Body of pancreas (tissue), 4 donors: ENCODE results near the gene WDR33. TPM values are rescaled to one million over a fixed set of nuclear protein-coding genes. Genes with fewer than 3 reads are reported as not detected.
"Not testable (repeated sequence)": the region's sequence is repeated elsewhere in the genome, so short reads cannot be mapped to it uniquely, and the experiment has no call there.

ENCODE experiments used
- ATAC-seq: fragments of 150-250 bp; one replicate; pipeline ENCODE4 v1.9.1; 2016
- DNase-seq, 4 donors: peaks; one replicate each; pipeline ENCODE4 v3.0.0-alpha.2; 2019
- H3K27ac ChIP-seq, 4 donors: fragments of 200-600 bp; sonication (generic); 1 replicate in 3 of 4; 2 replicates in 1 of 4; pipeline versions ENCODE4 v1.5.1 to v1.6.1; 2016 to 2019; ENCODE audit warnings: mild to moderate bottlenecking in 1 of 4, mixed read lengths in 1 of 4, moderate library complexity in 1 of 4
- H3K27me3 ChIP-seq, 2 donors: fragments of 200-600 bp; sonication (generic); one replicate each; pipeline ENCODE4 v1.6.0; 2016; ENCODE audit warnings: mild to moderate bottlenecking in 1 of 2
- H3K36me3 ChIP-seq, 2 donors: fragments of 200-600 bp; sonication (generic); replicated peaks in 1 of 2; 2 replicates each; pipeline ENCODE4 v1.5.1; 2016; ENCODE audit warnings: low read depth in 2 of 2; ENCODE audit not compliant: insufficient read depth in 1 of 2
- H3K4me1 ChIP-seq: fragments of 200-600 bp; sonication (generic); one replicate; pipeline ENCODE4 v1.6.0; 2016
- H3K4me3 ChIP-seq, 2 donors: fragments of 200-600 bp; sonication (generic); 1 replicate in 1 of 2; 2 replicates in 1 of 2; pipeline ENCODE4 v1.5.1; 2016 to 2019
- H3K9me3 ChIP-seq, 3 donors: fragments of 200-600 bp; sonication (generic); 1 replicate in 2 of 3; 2 replicates in 1 of 3; pipeline ENCODE4 v1.5.1; 2016
- POLR2A ChIP-seq, 3 donors: fragments of 450-650 bp; IDR thresholded peaks; one replicate each; pipeline ENCODE4 v1.6.1; 2016; ENCODE audit warnings: antibody characterized with exemption in 3 of 3, mild to moderate bottlenecking in 2 of 3
- WGBS, 2 donors: methylation state at CpG; one replicate each; pipeline ENCODE4 v1.1.5; 2017; 5-methylcytosine and 5-hydroxymethylcytosine counted together
- intact Hi-C: fragments of 100-400 bp; cut with DNase I; formaldehyde crosslinking; loops from one replicate; pipeline ENCODE4 v1.15.1; 2023
- total RNA-seq, 2 donors: library from RNA; depleted of rRNA; stranded (reverse); fragments of >200 nt; gene quantifications; one replicate each; pipeline ENCODE4 v1.1.0, GENCODE V29; 2016
- TF ChIP-seq, protein P1 (sequence below), 7 experiments: fragments of 450-650 bp in 4 of 7; fragments of 200-600 bp in 3 of 7; sonication (generic) in 3 of 7; IDR thresholded peaks; one replicate each; pipeline ENCODE4 v1.5.1; 2016 to 2019; ENCODE audit warnings: antibody characterized with exemption in 7 of 7

The WDR33 gene
- total RNA-seq, 2 donors from 2014 or later: 31.6 to 37.1 TPM

DNA sequence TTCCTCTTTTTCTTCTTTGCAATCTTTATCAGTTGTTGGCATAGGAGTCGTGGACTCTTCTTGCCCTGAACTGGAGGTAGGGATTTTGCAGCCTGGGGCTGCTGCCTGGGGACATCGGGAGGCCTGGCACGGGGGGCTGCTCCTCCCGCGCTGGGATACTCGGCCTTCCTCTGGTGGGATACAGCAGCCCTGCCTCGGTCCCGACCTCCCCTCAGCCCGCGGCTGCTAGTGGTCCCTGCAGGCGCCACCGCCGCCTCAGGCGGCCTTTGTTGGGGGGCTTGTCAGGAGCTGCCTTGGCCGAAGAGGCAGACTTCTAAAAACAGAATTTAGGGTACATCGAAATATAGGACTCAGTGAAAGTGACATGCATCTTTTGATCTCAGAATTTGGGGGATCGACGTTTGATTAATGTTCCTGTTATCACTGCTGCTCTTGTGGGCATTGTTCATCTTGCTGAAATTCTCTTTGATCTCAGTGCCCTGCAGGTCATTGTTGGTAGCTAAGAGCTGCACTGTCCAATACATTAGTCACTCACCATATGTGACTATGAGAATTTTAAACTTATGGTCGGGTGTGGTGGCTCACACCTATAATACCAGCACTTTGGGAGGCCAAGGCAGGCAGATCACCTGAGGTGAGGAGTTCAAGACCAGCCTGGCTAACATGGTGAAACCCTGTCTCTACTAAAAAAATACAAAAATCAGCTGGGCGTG is 30.7 kb upstream of the WDR33 start:
- no peaks in the 10 kb centered on the region for H3K4me1 ChIP-seq
- 68 to 80% methylated on average over 11 to 20 of the region's 20 CpGs for WGBS, 2 donors
- H3K27ac ChIP-seq: no peak overlapping the region
- ATAC-seq (no peak), DNase-seq (no peak)
- H3K27me3 ChIP-seq: no peaks in the 10 kb centered on the region
- peaks cover 5 to 12% of the 10 kb centered on the region in 2 donors for H3K36me3 ChIP-seq
- H3K4me3 ChIP-seq: no peak overlapping the region
- H3K9me3 ChIP-seq: no peaks in the 10 kb centered on the region
- no peak for TF ChIP-seq POLR2A (IDR thresholded peaks at IDR 0.05)
- TF ChIP-seq, protein P1, sequence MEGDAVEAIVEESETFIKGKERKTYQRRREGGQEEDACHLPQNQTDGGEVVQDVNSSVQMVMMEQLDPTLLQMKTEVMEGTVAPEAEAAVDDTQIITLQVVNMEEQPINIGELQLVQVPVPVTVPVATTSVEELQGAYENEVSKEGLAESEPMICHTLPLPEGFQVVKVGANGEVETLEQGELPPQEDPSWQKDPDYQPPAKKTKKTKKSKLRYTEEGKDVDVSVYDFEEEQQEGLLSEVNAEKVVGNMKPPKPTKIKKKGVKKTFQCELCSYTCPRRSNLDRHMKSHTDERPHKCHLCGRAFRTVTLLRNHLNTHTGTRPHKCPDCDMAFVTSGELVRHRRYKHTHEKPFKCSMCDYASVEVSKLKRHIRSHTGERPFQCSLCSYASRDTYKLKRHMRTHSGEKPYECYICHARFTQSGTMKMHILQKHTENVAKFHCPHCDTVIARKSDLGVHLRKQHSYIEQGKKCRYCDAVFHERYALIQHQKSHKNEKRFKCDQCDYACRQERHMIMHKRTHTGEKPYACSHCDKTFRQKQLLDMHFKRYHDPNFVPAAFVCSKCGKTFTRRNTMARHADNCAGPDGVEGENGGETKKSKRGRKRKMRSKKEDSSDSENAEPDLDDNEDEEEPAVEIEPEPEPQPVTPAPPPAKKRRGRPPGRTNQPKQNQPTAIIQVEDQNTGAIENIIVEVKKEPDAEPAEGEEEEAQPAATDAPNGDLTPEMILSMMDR (IDR thresholded peaks at IDR 0.05): no peak
- intact Hi-C loops: no loop called here

DNA sequence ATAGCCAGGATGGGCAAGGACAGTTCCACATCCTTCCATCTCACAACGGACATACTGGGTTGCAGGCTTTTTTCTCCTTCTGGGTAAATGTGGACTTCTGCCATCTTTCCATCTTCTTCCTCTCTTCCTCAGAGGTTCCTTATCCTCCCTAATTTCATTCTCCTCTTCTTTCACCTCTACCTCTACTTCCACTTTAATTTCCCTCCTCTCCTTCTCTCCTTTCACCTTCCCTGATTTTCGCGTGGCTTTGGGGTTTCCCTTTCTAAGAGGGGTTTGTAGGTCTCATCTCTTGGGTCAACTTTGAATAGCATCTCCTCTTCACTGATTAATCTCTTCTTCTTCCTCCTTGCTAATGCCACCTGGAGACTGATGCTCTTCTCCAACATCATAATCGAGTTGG is 29.9 kb upstream of the WDR33 start:
- Histone ChIP-seq H3K4me3 (no peak overlapping the region), H3K9me3 (no peaks in the 10 kb centered on the region), H3K4me1 (no peaks in the 10 kb centered on the region), H3K27ac (no peak overlapping the region), H3K36me3 (peaks cover 0 to 7% of the 10 kb centered on the region in 2 donors), H3K27me3 (no peaks in the 10 kb centered on the region)
- ATAC-seq (no peak), DNase-seq (no peak)
- intact Hi-C loops: no loop called here
- 82 to 86% methylated on average over 4 of the region's 4 CpGs for WGBS, 2 donors
- TF ChIP-seq, protein P1 (IDR thresholded peaks at IDR 0.05): no peak
- TF ChIP-seq POLR2A (IDR thresholded peaks at IDR 0.05): no peak

DNA sequence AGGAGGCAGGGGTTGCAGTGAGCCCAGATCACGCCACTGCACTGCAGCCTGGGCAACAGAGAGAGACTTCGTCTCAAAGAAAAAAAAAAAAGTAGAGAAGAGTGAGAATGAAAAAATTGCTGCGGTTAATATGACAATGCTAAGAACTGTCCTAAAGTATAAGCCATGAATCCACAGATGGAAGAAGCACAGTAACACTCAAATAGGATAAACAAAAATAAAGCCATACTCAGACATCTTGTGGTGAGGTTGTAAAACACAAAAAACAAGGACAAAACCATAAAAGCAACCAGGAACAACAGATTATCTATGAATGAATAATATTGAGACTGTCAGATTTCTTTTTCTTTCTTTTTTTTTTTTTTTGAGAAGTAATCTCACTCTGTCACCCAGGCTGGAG is 24.0 kb upstream of the WDR33 start:
- no peak for TF ChIP-seq POLR2A (IDR thresholded peaks at IDR 0.05)
- TF ChIP-seq, protein P1 (IDR thresholded peaks at IDR 0.05): no peak
- no peaks in the 10 kb centered on the region for H3K27me3 ChIP-seq
- no peak overlapping the region for H3K27ac ChIP-seq
- H3K4me1 ChIP-seq: no peaks in the 10 kb centered on the region
- DNase-seq (no peak), ATAC-seq (no peak)
- no peaks in the 10 kb centered on the region for H3K9me3 ChIP-seq
- no peaks in the 10 kb centered on the region for H3K36me3 ChIP-seq
- no peak overlapping the region for H3K4me3 ChIP-seq
- 75 to 83% methylated on average over 3 of the region's 3 CpGs for WGBS, 2 donors
- intact Hi-C loops: no loop called here

DNA sequence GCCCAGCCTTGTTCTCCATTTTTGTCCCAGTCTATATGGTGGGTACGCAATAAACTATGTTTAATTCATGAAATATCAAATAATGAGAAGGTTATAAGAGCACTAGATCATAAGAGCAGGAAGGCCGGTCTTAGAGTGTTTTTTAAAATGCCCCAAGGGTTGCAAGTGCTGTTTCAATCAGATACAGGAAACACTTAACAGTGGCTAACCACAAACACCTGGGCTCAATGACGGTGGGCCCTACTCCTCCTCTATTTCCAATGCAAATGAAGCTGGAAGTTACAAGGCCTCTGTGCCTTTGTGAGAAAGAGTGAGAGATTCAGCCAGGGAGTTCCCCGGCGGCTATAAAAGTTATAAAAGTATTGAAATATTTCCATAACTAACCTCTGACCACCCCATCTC is 18.9 kb upstream of the WDR33 start:
- DNase-seq: no peak
- H3K4me3 ChIP-seq: no peak overlapping the region
- intact Hi-C loops: no loop called here
- no peaks in the 10 kb centered on the region for H3K9me3 ChIP-seq
- no peak for ATAC-seq
- 70 to 83% methylated on average over 5 of the region's 5 CpGs for WGBS, 2 donors
- H3K4me1 ChIP-seq: no peaks in the 10 kb centered on the region
- H3K27ac ChIP-seq: no peak overlapping the region
- TF ChIP-seq, protein P1 (IDR thresholded peaks at IDR 0.05): no peak
- no peak for TF ChIP-seq POLR2A (IDR thresholded peaks at IDR 0.05)
- H3K27me3 ChIP-seq: no peaks in the 10 kb centered on the region
- no peaks in the 10 kb centered on the region for H3K36me3 ChIP-seq

DNA sequence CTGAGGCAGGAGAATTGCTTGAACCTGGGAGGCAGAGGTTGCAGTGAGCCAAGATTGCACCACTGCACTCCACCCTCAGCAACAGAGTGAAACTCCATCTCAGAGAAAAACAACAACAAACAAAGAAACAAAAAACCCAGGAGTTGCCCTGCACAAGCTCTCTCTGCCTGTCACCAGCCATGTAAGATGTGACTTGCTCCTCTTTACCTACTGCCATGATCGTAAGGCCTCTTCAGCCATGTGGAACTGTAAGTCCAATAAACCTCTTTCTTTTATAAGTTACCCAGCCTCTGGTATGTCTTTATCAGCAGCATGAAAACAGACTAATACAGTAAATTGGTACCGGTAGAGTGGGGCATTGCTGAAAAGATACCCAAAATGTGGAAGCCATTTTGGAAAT is 15.7 kb upstream of the WDR33 start:
- DNase-seq, ATAC-seq, intact Hi-C loops: not testable (repeated sequence)

More for the DNA sequence above, 15.7 kb upstream of the WDR33 start:
- not testable (repeated sequence) for H3K4me1 ChIP-seq, H3K27ac ChIP-seq, H3K9me3 ChIP-seq, H3K4me3 ChIP-seq, H3K27me3 ChIP-seq, H3K36me3 ChIP-seq
- 97 to 100% methylated on average over 2 of the region's 2 CpGs for WGBS, 2 donors
